AG08395 (cell line): Measurements from ENCODE around the gene LTN1.
"Not testable (repeated sequence)": the region's sequence is repeated elsewhere in the genome, so short reads cannot be mapped to it uniquely, and the experiment has no call there.

Source experiments
- DNase-seq: peaks from one replicate; pipeline ENCODE4 v3.0.0; 2012; ENCODE audit warnings: mixed read lengths, low spot score

The LTN1 gene

GRCh38 chr21:28992526-28993292 is at the start of gene LTN1:
Gene LTN1, minus strand, starts transcription at chr21:28992877. Its CDS starts 72 bp downstream, at chr21:28992805.
- DNase-seq: peak; percentile 99

GRCh38 chr21:29034678-29035077 is 42.0 kb upstream of the LTN1 start:
- no peak for DNase-seq

GRCh38 chr21:29033871-29034270 is 41.2 kb upstream of the LTN1 start:
- no peak for DNase-seq

- DNase-seq: no peak
These were observed 40.6 kb upstream of the LTN1 start for GRCh38 chr21:29033301-29033700.

GRCh38 chr21:29030909-29031308 is 38.2 kb upstream of the LTN1 start:
- no peak for DNase-seq

- DNase-seq: no peak
These were observed 36.8 kb upstream of the LTN1 start for GRCh38 chr21:29029524-29029923.

GRCh38 chr21:29025328-29025713 is 32.6 kb upstream of the LTN1 start:
- peak; percentile 10 for DNase-seq

- DNase-seq: peak; percentile 99
These were observed 32.0 kb upstream of the LTN1 start, which contains the start of gene USP16 for GRCh38 chr21:29024474-29025327. Gene USP16, plus strand, starts transcription at chr21:29024668. Its CDS starts 3,246 bp downstream, at chr21:29027914.

GRCh38 chr21:29022166-29022565 is 29.5 kb upstream of the LTN1 start:
- no peak for DNase-seq

- no peak for DNase-seq
These were observed 25.9 kb upstream of the LTN1 start for GRCh38 chr21:29018540-29018939.

GRCh38 chr21:29017639-29018237 is 25.1 kb upstream of the LTN1 start:
- DNase-seq: no peak

GRCh38 chr21:29011236-29011635 is 18.6 kb upstream of the LTN1 start:
- DNase-seq: not testable (repeated sequence)

GRCh38 chr21:29008367-29008766 is 15.7 kb upstream of the LTN1 start:
- no peak for DNase-seq

- no peak for DNase-seq
These were observed 15.1 kb upstream of the LTN1 start for GRCh38 chr21:29007810-29008209.

GRCh38 chr21:29007135-29007534 is 14.5 kb upstream of the LTN1 start:
- no peak for DNase-seq

- no peak for DNase-seq
These were observed 13.0 kb upstream of the LTN1 start for GRCh38 chr21:29005696-29006095.

- peak; percentile 99 for DNase-seq
These were observed 9.9 kb upstream of the LTN1 start for GRCh38 chr21:29002442-29003144.

- DNase-seq: no peak
These were observed 584 bp upstream of the LTN1 start for GRCh38 chr21:28993293-28993629.

GRCh38 chr21:28991861-28992525 is 684 bp downstream of the LTN1 start:
- no peak for DNase-seq

GRCh38 chr21:28988146-28988545 is 4.5 kb downstream of the LTN1 start:
- DNase-seq: not testable (repeated sequence)

GRCh38 chr21:28986677-28987076 is 6.0 kb downstream of the LTN1 start:
- no peak for DNase-seq

- DNase-seq: no peak
These were observed 10.0 kb downstream of the LTN1 start for GRCh38 chr21:28982637-28983036.
